HG03039 (cell line): ENCODE data around the gene SLC8A1.

Source experiments
- ATAC-seq: cut with Tn5 transposase; IDR thresholded peaks from one replicate; pipeline ENCODE4 v1.9.1; 2021; ENCODE audit warnings: mild to moderate bottlenecking, moderate library complexity; ENCODE audit not compliant: unreplicated experiment

Gene SLC8A1

GRCh38 chr2:40451918-40452605 is at the start of gene SLC8A1:
Gene SLC8A1 (minus strand): TSS chr2:40452090.
- ATAC-seq = no peak

GRCh38 chr2:40499437-40499836 is 47.5 kb upstream of the SLC8A1 start:
- no peak for ATAC-seq

- ATAC-seq = no peak
Measured at GRCh38 chr2:40497251-40497859, 45.5 kb upstream of the SLC8A1 start.

- no peak for ATAC-seq
Measured at GRCh38 chr2:40489678-40489960, 37.7 kb upstream of the SLC8A1 start.

- no peak for ATAC-seq
Measured at GRCh38 chr2:40488927-40489677, 37.2 kb upstream of the SLC8A1 start.

- ATAC-seq = no peak
Measured at GRCh38 chr2:40488101-40488601, 36.3 kb upstream of the SLC8A1 start.

GRCh38 chr2:40487602-40488001 is 35.7 kb upstream of the SLC8A1 start:
- no peak for ATAC-seq

GRCh38 chr2:40485854-40486253 is 34.0 kb upstream of the SLC8A1 start:
- no peak for ATAC-seq

- ATAC-seq = no peak
Measured at GRCh38 chr2:40485318-40485717, 33.4 kb upstream of the SLC8A1 start.

- no peak for ATAC-seq
Measured at GRCh38 chr2:40483549-40484243, 31.8 kb upstream of the SLC8A1 start.

GRCh38 chr2:40480596-40480995 is 28.7 kb upstream of the SLC8A1 start:
- no peak for ATAC-seq

- no peak for ATAC-seq
Measured at GRCh38 chr2:40480073-40480472, 28.2 kb upstream of the SLC8A1 start.

GRCh38 chr2:40477361-40477760 is 25.5 kb upstream of the SLC8A1 start:
- ATAC-seq = no peak

GRCh38 chr2:40476436-40476835 is 24.5 kb upstream of the SLC8A1 start:
- ATAC-seq = no peak

GRCh38 chr2:40474306-40474705 is 22.4 kb upstream of the SLC8A1 start:
- no peak for ATAC-seq

GRCh38 chr2:40471866-40472265 is 20.0 kb upstream of the SLC8A1 start:
- ATAC-seq = no peak

GRCh38 chr2:40470822-40471813 is 19.2 kb upstream of the SLC8A1 start:
- ATAC-seq = no peak

GRCh38 chr2:40466935-40467572 is 15.2 kb upstream of the SLC8A1 start:
- ATAC-seq = no peak

- ATAC-seq = no peak
Measured at GRCh38 chr2:40466332-40466906, 14.5 kb upstream of the SLC8A1 start.
